Panc1 (cell line): ENCODE data around the gene U2SURP.

Source experiments
- REST ChIP-seq, 2 experiments: IDR thresholded peaks; 2 replicates each; pipeline ENCODE4 v1.6.1; 2011 to 2012; ENCODE audit warnings: low read depth in 2 of 2, control low read depth in 1 of 2, low read length in 1 of 2, mild to moderate bottlenecking in 1 of 2, moderate library complexity in 1 of 2; ENCODE audit not compliant: insufficient read depth in 1 of 2
- TF ChIP-seq, protein P1 (sequence below): fragments of 450-650 bp; IDR thresholded peaks from 2 replicates; pipeline ENCODE4 v1.5.1; 2017; ENCODE audit warnings: mild to moderate bottlenecking

DNA sequence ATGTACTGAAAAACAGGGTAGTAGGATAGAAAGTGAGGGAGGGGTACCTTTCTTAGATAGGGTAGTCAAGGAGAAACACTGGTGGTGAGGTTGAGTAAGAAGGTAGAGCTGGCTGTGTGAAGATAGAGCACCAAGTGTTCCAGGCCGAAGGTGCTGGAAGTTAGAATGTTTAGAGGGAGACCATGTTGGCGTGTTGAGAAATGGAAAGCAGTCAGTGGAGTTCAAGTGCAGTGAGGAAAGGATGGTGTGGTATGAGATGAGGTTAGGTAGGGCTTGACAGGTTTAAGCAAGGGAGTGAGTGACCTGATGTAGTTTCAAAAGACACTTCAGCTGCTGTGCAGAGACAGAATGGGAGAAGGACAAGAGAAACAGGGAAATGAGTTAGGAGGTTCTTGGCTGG is 64.0 kb downstream of the U2SURP start:
- TF ChIP-seq, protein P1, sequence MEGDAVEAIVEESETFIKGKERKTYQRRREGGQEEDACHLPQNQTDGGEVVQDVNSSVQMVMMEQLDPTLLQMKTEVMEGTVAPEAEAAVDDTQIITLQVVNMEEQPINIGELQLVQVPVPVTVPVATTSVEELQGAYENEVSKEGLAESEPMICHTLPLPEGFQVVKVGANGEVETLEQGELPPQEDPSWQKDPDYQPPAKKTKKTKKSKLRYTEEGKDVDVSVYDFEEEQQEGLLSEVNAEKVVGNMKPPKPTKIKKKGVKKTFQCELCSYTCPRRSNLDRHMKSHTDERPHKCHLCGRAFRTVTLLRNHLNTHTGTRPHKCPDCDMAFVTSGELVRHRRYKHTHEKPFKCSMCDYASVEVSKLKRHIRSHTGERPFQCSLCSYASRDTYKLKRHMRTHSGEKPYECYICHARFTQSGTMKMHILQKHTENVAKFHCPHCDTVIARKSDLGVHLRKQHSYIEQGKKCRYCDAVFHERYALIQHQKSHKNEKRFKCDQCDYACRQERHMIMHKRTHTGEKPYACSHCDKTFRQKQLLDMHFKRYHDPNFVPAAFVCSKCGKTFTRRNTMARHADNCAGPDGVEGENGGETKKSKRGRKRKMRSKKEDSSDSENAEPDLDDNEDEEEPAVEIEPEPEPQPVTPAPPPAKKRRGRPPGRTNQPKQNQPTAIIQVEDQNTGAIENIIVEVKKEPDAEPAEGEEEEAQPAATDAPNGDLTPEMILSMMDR: no peak
- no peak for TF ChIP-seq REST (IDR thresholded peaks at IDR 0.05; ENCODE audit: insufficient read depth in 1 of 2, low read depth in 2 of 2, low read length in 1 of 2)
